Left ventricle myocardium inferior (tissue), 1 donor: ENCODE results near the gene FBXO31. TPM values are rescaled to one million over a fixed set of nuclear protein-coding genes. Genes with fewer than 3 reads are reported as not detected.

Experiments used
- DNase-seq: peaks from one replicate; pipeline ENCODE4 v3.0.0-alpha.2; 2020
- H3K27ac ChIP-seq: fragments of 200-600 bp; replicated peaks from 2 replicates; pipeline ENCODE4 v1.8.0; 2021
- H3K27me3 ChIP-seq: fragments of 200-600 bp; 2 replicates; pipeline ENCODE4 v1.8.0; 2021; ENCODE audit warnings: low read depth
- H3K36me3 ChIP-seq: fragments of 200-600 bp; 2 replicates; pipeline ENCODE4 v1.8.0; 2021
- H3K4me1 ChIP-seq: fragments of 200-600 bp; 2 replicates; pipeline ENCODE4 v1.8.0; 2021
- H3K4me3 ChIP-seq: fragments of 200-600 bp; 2 replicates; pipeline ENCODE4 v1.8.0; 2021; ENCODE audit warnings: mild to moderate bottlenecking, moderate library complexity
- H3K9me3 ChIP-seq: fragments of 200-600 bp; replicated peaks from 2 replicates; pipeline ENCODE4 v1.8.0; 2021
- CTCF ChIP-seq: fragments of 200-600 bp; IDR thresholded peaks from 2 replicates; pipeline ENCODE4 v1.8.0; 2021; ENCODE audit warnings: antibody characterized with exemption, mild to moderate bottlenecking, borderline replicate concordance
- intact Hi-C: fragments of 100-400 bp; cut with micrococcal nuclease; formaldehyde crosslinking; loops from one replicate; pipeline ENCODE4 v1.11.0; 2022
- total RNA-seq: library from RNA; stranded (reverse); fragmentation: NEBNext Ultra II Directional; extraction: Animal tissue kit (Norgen Biotek cat#: 25700); gene quantifications from one replicate; pipeline ENCODE4 v1.2.1, GENCODE V29; 2021
- donor health status: DM: no; HTN: yes; CAD: no; lungs with severe emphysema.

The FBXO31 gene
- total RNA-seq, 1 donor from 2014 or later = 74.5 TPM

- peaks cover 6% of the 10 kb centered on the region for H3K4me1 ChIP-seq
- H3K27me3 ChIP-seq = no peaks in the 10 kb centered on the region
- TF ChIP-seq CTCF = no peak
- H3K27ac ChIP-seq = no peak overlapping the region
- intact Hi-C loops = no loop called here
- no peaks in the 10 kb centered on the region for H3K9me3 ChIP-seq
- peak; percentile 9 for DNase-seq
- H3K36me3 ChIP-seq = peaks cover 92% of the 10 kb centered on the region
- H3K4me3 ChIP-seq = no peak overlapping the region
Observed at GRCh38 chr16:87414251-87414680, 30.7 kb upstream of the FBXO31 start.

DNA sequence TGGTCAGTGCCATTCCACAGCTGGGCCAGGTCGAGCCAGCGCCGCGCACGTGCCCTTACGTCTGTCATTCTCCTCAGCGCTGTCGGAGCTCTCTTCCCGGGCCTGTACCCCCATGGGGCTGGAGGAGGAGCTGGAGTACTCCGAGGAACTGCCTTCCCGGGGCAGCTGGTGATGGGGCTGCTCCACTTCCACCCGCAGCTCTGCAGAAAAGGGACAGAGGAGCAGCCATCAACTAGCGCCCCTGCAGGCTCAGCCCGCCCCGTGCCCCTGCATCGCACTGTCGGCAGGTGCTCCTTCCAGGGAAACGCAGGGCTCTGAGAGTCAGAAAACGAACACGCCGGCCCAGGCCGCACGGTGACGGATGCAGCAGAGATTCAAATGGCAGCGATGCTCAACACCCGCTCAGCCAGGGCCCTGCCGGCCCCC is 29.4 kb upstream of the FBXO31 start:
- no peak overlapping the region for H3K4me3 ChIP-seq
- no peak for TF ChIP-seq CTCF
- H3K27ac ChIP-seq = no peak overlapping the region
- peaks cover 82% of the 10 kb centered on the region for H3K36me3 ChIP-seq
- DNase-seq = peak; percentile 11
- H3K27me3 ChIP-seq = no peaks in the 10 kb centered on the region
- intact Hi-C loops = no loop called here
- peaks cover 6% of the 10 kb centered on the region for H3K4me1 ChIP-seq
- H3K9me3 ChIP-seq = no peaks in the 10 kb centered on the region

DNA sequence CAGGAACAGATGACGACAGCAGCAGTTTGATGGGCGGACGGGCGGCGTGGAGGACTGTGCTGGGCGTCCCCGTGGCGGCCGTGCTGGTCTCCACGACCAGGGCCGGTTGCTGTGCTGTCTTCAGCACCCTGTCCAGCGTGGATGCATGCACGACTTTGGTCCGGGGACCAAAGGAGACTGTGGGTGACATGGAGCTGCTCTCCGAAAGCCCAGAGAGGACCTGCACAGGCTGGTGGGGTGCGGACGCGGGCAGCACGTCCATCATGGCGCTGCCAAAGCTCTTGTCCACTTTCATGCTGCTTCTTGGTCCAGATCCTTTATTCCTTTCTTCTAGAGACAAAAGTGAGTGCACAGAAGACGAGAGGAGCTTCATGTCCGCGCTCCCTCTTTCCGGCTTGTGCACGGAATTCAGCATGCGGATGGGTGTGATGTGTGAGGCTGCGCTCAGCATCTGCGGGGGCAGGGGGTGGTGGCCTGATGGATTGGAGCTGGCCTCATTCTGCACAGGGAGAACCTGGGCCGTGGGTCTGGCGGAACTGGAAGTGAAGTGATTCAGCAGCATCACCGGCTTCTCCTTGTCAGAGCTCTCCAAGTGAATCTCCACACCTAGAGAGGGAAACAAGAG is 28.9 kb upstream of the FBXO31 start:
- no peak overlapping the region for H3K4me3 ChIP-seq
- DNase-seq = peak; percentile 7
- no peak overlapping the region for H3K27ac ChIP-seq
- H3K27me3 ChIP-seq = no peaks in the 10 kb centered on the region
- peaks cover 81% of the 10 kb centered on the region for H3K36me3 ChIP-seq
- peaks cover 6% of the 10 kb centered on the region for H3K4me1 ChIP-seq
- no peak for TF ChIP-seq CTCF
- no peaks in the 10 kb centered on the region for H3K9me3 ChIP-seq
- intact Hi-C loops = no loop called here

GRCh38 chr16:87411375-87412271 is 28.0 kb upstream of the FBXO31 start:
- intact Hi-C loops = no loop called here
- H3K27ac ChIP-seq = no peak overlapping the region
- DNase-seq = peak; percentile 11
- no peaks in the 10 kb centered on the region for H3K9me3 ChIP-seq
- H3K4me3 ChIP-seq = no peak overlapping the region
- H3K4me1 ChIP-seq = no peaks in the 10 kb centered on the region
- no peak for TF ChIP-seq CTCF
- H3K36me3 ChIP-seq = peaks cover 80% of the 10 kb centered on the region
- no peaks in the 10 kb centered on the region for H3K27me3 ChIP-seq

DNA sequence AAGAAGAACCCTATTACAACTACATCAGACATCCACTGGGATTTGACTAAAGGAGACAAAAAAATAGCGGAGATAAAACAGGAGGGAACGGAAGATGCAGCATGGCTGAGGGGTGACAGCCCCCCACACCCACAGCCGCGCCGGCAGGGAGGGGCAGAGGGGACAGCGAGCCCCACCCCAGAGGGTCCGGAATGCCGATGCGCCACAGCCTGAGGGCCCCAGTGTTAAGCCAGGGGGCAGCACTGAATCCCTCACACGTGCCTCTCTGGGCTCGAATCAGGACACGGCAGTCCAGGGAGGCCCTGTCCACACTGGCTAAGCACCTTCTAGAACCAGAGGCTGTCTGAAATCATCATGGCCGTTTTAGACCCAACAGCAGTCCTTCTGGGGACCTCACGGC is 27.4 kb upstream of the FBXO31 start:
- H3K4me3 ChIP-seq = no peak overlapping the region
- no peaks in the 10 kb centered on the region for H3K27me3 ChIP-seq
- no peak for TF ChIP-seq CTCF
- no peak overlapping the region for H3K27ac ChIP-seq
- intact Hi-C loops = no loop called here
- no peaks in the 10 kb centered on the region for H3K4me1 ChIP-seq
- H3K36me3 ChIP-seq = peaks cover 78% of the 10 kb centered on the region
- no peaks in the 10 kb centered on the region for H3K9me3 ChIP-seq
- peak; percentile 4 for DNase-seq
